HEK293T (cell line): Measurements from ENCODE around the gene PRKCB.

Experiments
- CTCF ChIA-PET: fragments of 350-600 bp; formaldehyde crosslinking; extraction: SDS; loops from one replicate; lab custom pipeline; 2021; ENCODE audit warnings: antibody characterized with exemption, inconsistent platforms; lab: Yijun Ruan, JAX
- POLR2A ChIA-PET: fragments of 350-600 bp; formaldehyde crosslinking; extraction: SDS; loops from one replicate; lab custom pipeline; 2020; ENCODE audit warnings: antibody characterized with exemption, inconsistent platforms; lab: Yijun Ruan, JAX
- DNase-seq: peaks from one replicate; pipeline ENCODE4 v3.0.0; 2012; ENCODE audit warnings: mixed read lengths; ENCODE audit errors: extremely low spot score
- ARNT ChIP-seq: fragments of 450-650 bp; IDR thresholded peaks from 2 replicates; pipeline ENCODE4 v1.6.1; 2017; ENCODE audit warnings: mild to moderate bottlenecking
- BHLHE40 ChIP-seq: fragments of 450-650 bp; IDR thresholded peaks from 2 replicates; pipeline ENCODE4 v1.6.1; 2016; ENCODE audit warnings: mild to moderate bottlenecking, moderate library complexity, borderline replicate concordance
- CTBP1 ChIP-seq: fragments of 450-650 bp; IDR thresholded peaks from 2 replicates; pipeline ENCODE4 v1.6.1; 2016; ENCODE audit warnings: borderline replicate concordance
- ELF4 ChIP-seq: fragments of 450-650 bp; IDR thresholded peaks from 2 replicates; pipeline ENCODE4 v1.6.1; 2017; ENCODE audit warnings: antibody characterized with exemption
- FOXA1 ChIP-seq: fragments of 450-650 bp; IDR thresholded peaks from 2 replicates; pipeline ENCODE4 v1.6.1; 2016; ENCODE audit warnings: mild to moderate bottlenecking
- FOXK2 ChIP-seq: fragments of 450-650 bp; IDR thresholded peaks from 2 replicates; pipeline ENCODE4 v1.6.1; 2016; ENCODE audit warnings: mild to moderate bottlenecking
- FOXM1 ChIP-seq: fragments of 450-650 bp; IDR thresholded peaks from 2 replicates; pipeline ENCODE4 v1.6.1; 2017; ENCODE audit warnings: mild to moderate bottlenecking, borderline replicate concordance
- HDGF ChIP-seq: fragments of 450-650 bp; IDR thresholded peaks from 2 replicates; pipeline ENCODE4 v1.6.1; 2017; ENCODE audit warnings: antibody characterized with exemption, borderline replicate concordance
- L3MBTL2 ChIP-seq: fragments of 450-650 bp; conservative IDR thresholded peaks from 2 replicates; pipeline ENCODE4 v1.6.1; 2016; ENCODE audit warnings: mild to moderate bottlenecking
- LEF1 ChIP-seq: fragments of 450-650 bp; IDR thresholded peaks from 2 replicates; pipeline ENCODE4 v1.6.1; 2017; ENCODE audit warnings: mild to moderate bottlenecking, borderline replicate concordance
- NFRKB ChIP-seq: fragments of 450-650 bp; IDR thresholded peaks from 2 replicates; pipeline ENCODE4 v1.6.1; 2016; ENCODE audit warnings: mild to moderate bottlenecking, moderate library complexity
- SP1 ChIP-seq: fragments of 450-650 bp; IDR thresholded peaks from 2 replicates; pipeline ENCODE4 v1.6.1; 2017
- SUZ12 ChIP-seq: fragments of 450-650 bp; IDR thresholded peaks from 2 replicates; pipeline ENCODE4 v1.6.1; 2016; ENCODE audit warnings: mild to moderate bottlenecking
- TARDBP ChIP-seq: fragments of 450-650 bp; IDR thresholded peaks from 2 replicates; pipeline ENCODE4 v1.6.1; 2016
- ZNF384 ChIP-seq: fragments of 450-650 bp; IDR thresholded peaks from 2 replicates; pipeline ENCODE4 v1.6.1; 2016
- TF ChIP-seq, protein P1 (sequence below): fragments of 450-650 bp; IDR thresholded peaks from 2 replicates; pipeline ENCODE4 v1.6.1; 2016

Gene PRKCB

DNA sequence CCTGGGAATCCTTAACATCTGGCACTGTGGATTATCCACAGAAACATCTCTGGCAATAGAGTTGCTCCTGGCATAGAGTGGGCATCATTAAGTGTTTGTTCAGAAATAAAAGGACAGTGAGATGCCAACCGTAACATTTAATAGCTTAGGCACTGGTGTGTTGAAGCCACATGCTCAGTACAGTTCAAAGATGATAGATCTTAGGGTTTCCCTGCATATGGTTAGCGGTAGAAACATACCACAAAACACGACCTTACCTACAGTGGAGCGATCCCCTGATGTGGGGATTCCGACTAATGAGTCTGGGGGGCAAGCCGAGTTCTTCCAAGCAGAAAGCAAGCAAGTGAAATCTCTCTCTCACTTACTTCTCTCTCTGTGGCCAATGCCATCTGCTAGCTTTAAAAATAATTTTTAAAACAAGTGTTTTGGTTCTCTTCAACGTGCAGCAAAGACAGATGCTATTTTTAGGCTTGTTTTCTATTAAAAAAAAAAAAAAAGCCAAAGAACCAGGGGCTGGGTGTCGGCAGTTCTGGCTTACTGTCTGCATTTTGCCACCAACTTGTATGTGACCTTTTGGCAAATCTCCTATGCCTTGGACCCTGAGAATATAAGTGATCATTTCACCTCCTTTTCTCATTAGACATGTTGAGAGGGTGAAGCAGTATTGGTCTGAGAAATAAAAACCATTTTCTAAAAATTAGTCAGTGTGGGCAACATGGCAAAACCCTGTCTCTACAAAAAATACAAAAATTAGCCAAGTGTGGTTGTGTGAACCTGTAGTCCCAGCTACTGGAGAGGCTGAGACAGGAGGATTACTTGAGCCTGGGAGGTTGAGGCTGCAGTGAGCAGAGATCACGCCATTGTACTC, 331.1 kb downstream of the PRKCB start:
- CTCF ChIA-PET: no interaction called here
- POLR2A ChIA-PET: no interaction called here
- DNase-seq: no peak
- TF ChIP-seq, protein P1, sequence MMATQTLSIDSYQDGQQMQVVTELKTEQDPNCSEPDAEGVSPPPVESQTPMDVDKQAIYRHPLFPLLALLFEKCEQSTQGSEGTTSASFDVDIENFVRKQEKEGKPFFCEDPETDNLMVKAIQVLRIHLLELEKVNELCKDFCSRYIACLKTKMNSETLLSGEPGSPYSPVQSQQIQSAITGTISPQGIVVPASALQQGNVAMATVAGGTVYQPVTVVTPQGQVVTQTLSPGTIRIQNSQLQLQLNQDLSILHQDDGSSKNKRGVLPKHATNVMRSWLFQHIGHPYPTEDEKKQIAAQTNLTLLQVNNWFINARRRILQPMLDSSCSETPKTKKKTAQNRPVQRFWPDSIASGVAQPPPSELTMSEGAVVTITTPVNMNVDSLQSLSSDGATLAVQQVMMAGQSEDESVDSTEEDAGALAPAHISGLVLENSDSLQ: no peak
- TF ChIP-seq L3MBTL2: no peak
- TF ChIP-seq TARDBP: no peak
- no peak for TF ChIP-seq FOXM1
- TF ChIP-seq BHLHE40: no peak
- TF ChIP-seq ARNT: no peak
- TF ChIP-seq SP1: no peak
- TF ChIP-seq CTBP1: no peak
- no peak for TF ChIP-seq FOXK2

GRCh38 chr16:24168856-24169255, 333.1 kb downstream of the PRKCB start:
- no peak for DNase-seq
- TF ChIP-seq HDGF (no peak), FOXM1 (no peak), ZNF384 (no peak), ELF4 (no peak), FOXK2 (no peak), NFRKB (no peak), LEF1 (no peak), ARNT (no peak), L3MBTL2 (no peak), TARDBP (no peak), SUZ12 (no peak), BHLHE40 (no peak), SP1 (no peak), CTBP1 (no peak), FOXA1 (no peak)
- TF ChIP-seq, protein P1: no peak
- POLR2A ChIA-PET: no interaction called here
- CTCF ChIA-PET: no interaction called here

- DNase-seq: no peak
- CTCF ChIA-PET: no interaction called here
- POLR2A ChIA-PET: no interaction called here
- TF ChIP-seq FOXK2 (no peak), FOXM1 (no peak), CTBP1 (no peak), ZNF384 (no peak), BHLHE40 (no peak), FOXA1 (no peak), ELF4 (no peak), L3MBTL2 (no peak), SP1 (no peak), NFRKB (no peak), SUZ12 (no peak), ARNT (no peak), TARDBP (no peak), HDGF (no peak), LEF1 (no peak)
- TF ChIP-seq, protein P1: no peak
Observed at GRCh38 chr16:24170407-24170806, 334.6 kb downstream of the PRKCB start.

DNA sequence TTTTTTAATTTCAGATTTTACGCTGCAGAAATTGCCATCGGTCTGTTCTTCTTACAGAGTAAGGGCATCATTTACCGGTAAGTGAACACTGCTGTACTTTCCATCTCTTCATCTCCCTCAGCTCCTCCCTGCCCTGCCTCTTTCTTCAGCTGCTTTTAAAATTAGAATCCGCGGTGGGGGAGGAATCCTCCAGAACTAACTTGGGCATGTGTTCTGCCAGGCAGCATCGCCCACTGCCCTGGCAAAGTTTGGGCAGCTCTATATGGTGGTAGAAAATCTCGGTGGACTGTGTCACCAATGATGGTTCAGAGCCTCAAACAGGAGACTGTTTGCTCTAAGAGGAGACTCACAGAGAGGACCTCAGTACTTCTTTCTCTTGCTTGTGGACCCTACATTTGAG, 338.7 kb downstream of the PRKCB start:
- CTCF ChIA-PET: interaction anchor here (0.6 kb wide), 1 partner anchor 114 kb away, joined by 5 read pairs; no protein-coding TSS in a partner anchor
- DNase-seq: no peak
- POLR2A ChIA-PET: interaction anchor here (0.6 kb wide), 1 partner anchor 14 kb away, joined by 5 read pairs; no protein-coding TSS in a partner anchor
- TF ChIP-seq FOXM1 (no peak), SUZ12 (no peak), ZNF384 (no peak), ELF4 (no peak), CTBP1 (no peak), NFRKB (no peak), SP1 (no peak), ARNT (no peak), TARDBP (no peak), LEF1 (no peak), BHLHE40 (no peak), FOXK2 (no peak), FOXA1 (no peak), L3MBTL2 (no peak)

- no peak for DNase-seq
- POLR2A ChIA-PET: interaction anchor here (0.6 kb wide), 1 partner anchor 14 kb away, joined by 5 read pairs; no protein-coding TSS in a partner anchor
- CTCF ChIA-PET: no interaction called here
- TF ChIP-seq NFRKB: no peak
Observed at GRCh38 chr16:24174957-24175356, 339.2 kb downstream of the PRKCB start.

DNA sequence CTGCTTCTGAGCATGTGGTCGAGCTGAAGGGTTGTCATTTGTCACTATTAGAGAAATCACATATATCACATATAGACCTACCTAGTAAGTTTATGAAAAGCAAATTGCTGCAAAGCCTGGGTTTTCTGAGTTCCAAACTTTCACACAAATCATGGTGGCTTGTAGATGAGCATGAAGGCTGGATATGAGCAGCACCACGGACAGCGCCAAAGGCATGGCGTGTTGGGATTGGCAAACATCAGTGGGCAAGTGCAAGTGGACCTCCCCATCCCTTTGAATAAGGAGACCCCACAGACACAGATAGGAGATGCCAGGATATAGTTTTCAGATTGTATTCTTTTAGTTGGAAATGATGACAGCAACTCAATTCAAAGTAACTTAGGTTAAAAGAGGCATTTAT, 342.7 kb downstream of the PRKCB start:
- POLR2A ChIA-PET: no interaction called here
- TF ChIP-seq ELF4 (no peak), FOXM1 (no peak), CTBP1 (no peak), HDGF (no peak), LEF1 (no peak), FOXA1 (no peak), ZNF384 (no peak)
- TF ChIP-seq, protein P1: no peak
- CTCF ChIA-PET: no interaction called here
- DNase-seq: no peak
